A549 (cell line): ENCODE measurements around the gene MLXIP. TPM values are rescaled to one million over a fixed set of nuclear protein-coding genes. Genes with fewer than 3 reads are reported as not detected.

Experiments used
- ATAC-seq, 2 experiments: fragments of 200-7000 bp in 1 of 2; fragments of >200 bp in 1 of 2; cut with Nextera tagmentation in 1 of 2; cut with Tn5 transposase in 1 of 2; 3 replicates each; pipeline versions ENCODE4 v1.8.0 to v1.9.1; 2018 to 2020; ENCODE audit warnings: mild to moderate bottlenecking in 1 of 2, moderate library complexity in 1 of 2
- CTCF ChIA-PET: fragments of 300-600 bp; sonication (Branson Sonifier 250); formaldehyde crosslinking; extraction: SDS; loops from one replicate; lab custom pipeline; 2021; ENCODE audit warnings: antibody characterized with exemption, inconsistent platforms; lab: Yijun Ruan, JAX
- POLR2A ChIA-PET: fragments of 350-600 bp; formaldehyde crosslinking; extraction: SDS; loops from one replicate; lab custom pipeline; 2021; ENCODE audit warnings: antibody characterized with exemption, inconsistent platforms; lab: Yijun Ruan, JAX
- DNase-seq, 2 experiments: peaks; one replicate each; pipeline versions ENCODE4 v3.0.0 to v3.0.0-alpha.2; 2011 to 2016; ENCODE audit warnings: low read depth in 1 of 2, low spot score in 1 of 2
- FAIRE-seq: peaks from 2 replicates; lab custom pipeline; 2011; peaks lifted over from hg19 to GRCh38; lab: Jason Lieb, UNC
- H3K27ac ChIP-seq, 2 experiments: fragments of >200 bp; sonication (Bioruptor Twin); formaldehyde crosslinking; 3 replicates each; pipeline ENCODE4 v1.5.1; 2016 to 2017
- H3K4me1 ChIP-seq: fragments of >200 bp; sonication (Bioruptor Twin); formaldehyde crosslinking; 3 replicates; pipeline ENCODE4 v1.6.1; 2016
- H3K4me2 ChIP-seq: fragments of >200 bp; sonication (Bioruptor Twin); formaldehyde crosslinking; 3 replicates; pipeline ENCODE4 v1.6.1; 2016
- H3K4me3 ChIP-seq: fragments of >200 bp; sonication (Bioruptor Twin); formaldehyde crosslinking; 3 replicates; pipeline ENCODE4 v1.5.1; 2016
- H3K9me3 ChIP-seq: fragments of >200 bp; sonication (Bioruptor Twin); formaldehyde crosslinking; 3 replicates; pipeline ENCODE4 v1.6.1; 2016
- BHLHE40 ChIP-seq: IDR thresholded peaks from 2 replicates; pipeline ENCODE4 v1.6.1; 2012; ENCODE audit warnings: low read depth, low read length, inconsistent platforms
- CBX8 ChIP-seq: fragments of 200-600 bp; sonication (generic); IDR thresholded peaks from 2 replicates; pipeline ENCODE4 v1.6.1; 2016
- CHD4 ChIP-seq: fragments of 200-600 bp; sonication (generic); IDR thresholded peaks from 2 replicates; pipeline ENCODE4 v1.6.1; 2016; ENCODE audit warnings: antibody characterized with exemption, mild to moderate bottlenecking, borderline replicate concordance
- EHF ChIP-seq: fragments of 250-450 bp; sonication (Bioruptor Pico); IDR thresholded peaks from 2 replicates; pipeline ENCODE4 v1.5.0; 2020; ENCODE audit warnings: mild to moderate bottlenecking
- EHMT2 ChIP-seq: fragments of 200-600 bp; sonication (generic); IDR thresholded peaks from 2 replicates; pipeline ENCODE4 v1.6.1; 2016; ENCODE audit warnings: antibody characterized with exemption, low read depth, mild to moderate bottlenecking, moderate library complexity
- GATA3 ChIP-seq: IDR thresholded peaks from 2 replicates; pipeline ENCODE4 v1.6.1; 2012; ENCODE audit warnings: borderline replicate concordance
- HES2 ChIP-seq: fragments of >200 bp; sonication (Bioruptor Twin); formaldehyde crosslinking; IDR thresholded peaks from 2 replicates; pipeline ENCODE4 v1.6.1; 2016
- HEYL ChIP-seq: fragments of 250-450 bp; sonication (Bioruptor Pico); IDR thresholded peaks from 2 replicates; pipeline ENCODE4 v1.8.0; 2021; ENCODE audit warnings: mild to moderate bottlenecking, moderate library complexity
- HOXA7 ChIP-seq: fragments of 250-450 bp; sonication (Bioruptor Pico); IDR thresholded peaks from 2 replicates; pipeline ENCODE4 v1.5.0; 2020; ENCODE audit warnings: mild to moderate bottlenecking, moderate library complexity
- HOXB13 ChIP-seq: fragments of 250-450 bp; sonication (Bioruptor Pico); IDR thresholded peaks from 2 replicates; pipeline ENCODE4 v1.5.0; 2020; ENCODE audit warnings: low read depth, mild to moderate bottlenecking, moderate library complexity
- JUN ChIP-seq, 2 experiments: fragments of >200 bp; sonication (Bioruptor Twin); formaldehyde crosslinking; IDR thresholded peaks; 2 replicates in 1 of 2; 3 replicates in 1 of 2; pipeline ENCODE4 v1.6.1; 2016 to 2017
- MAFK ChIP-seq: fragments of 450-650 bp; IDR thresholded peaks from 2 replicates; pipeline ENCODE4 v1.6.1; 2014; ENCODE audit not compliant: partially characterized antibody
- MAX ChIP-seq: IDR thresholded peaks from 2 replicates; pipeline ENCODE4 v1.6.1; 2012
- MAZ ChIP-seq: fragments of 150-350 bp; IDR thresholded peaks from 2 replicates; pipeline ENCODE4 v1.6.1; 2014; ENCODE audit warnings: antibody characterized with exemption, low read depth, low read length, borderline replicate concordance
- MYC ChIP-seq: IDR thresholded peaks from 2 replicates; pipeline ENCODE4 v1.6.1; 2012; ENCODE audit warnings: mild to moderate bottlenecking, inconsistent platforms, low read length, improper control_type of control experiment, borderline replicate concordance
- NPAS2 ChIP-seq: fragments of 250-450 bp; sonication (Bioruptor Pico); IDR thresholded peaks from 2 replicates; pipeline ENCODE4 v1.8.0; 2022; ENCODE audit warnings: mild to moderate bottlenecking, moderate library complexity, borderline replicate concordance
- POLR2A ChIP-seq: IDR thresholded peaks from 2 replicates; pipeline ENCODE4 v1.6.1; 2012; ENCODE audit warnings: mild to moderate bottlenecking, low read length
- POLR2AphosphoS2 ChIP-seq: conservative IDR thresholded peaks from 2 replicates; pipeline ENCODE4 v1.6.1; 2012; ENCODE audit warnings: low read length, improper control_type of control experiment, inconsistent platforms
- RARB ChIP-seq: fragments of 250-450 bp; sonication (Bioruptor Pico); IDR thresholded peaks from 2 replicates; pipeline ENCODE4 v1.8.0; 2021; ENCODE audit warnings: mild to moderate bottlenecking, moderate library complexity
- RCOR1 ChIP-seq: fragments of 150-350 bp; IDR thresholded peaks from 2 replicates; pipeline ENCODE4 v1.6.1; 2014; ENCODE audit warnings: antibody characterized with exemption, low read length, low read depth
- RFX5 ChIP-seq: fragments of 450-650 bp; IDR thresholded peaks from 2 replicates; pipeline ENCODE4 v1.7.1; 2014; ENCODE audit warnings: antibody characterized with exemption, mild to moderate bottlenecking, moderate library complexity
- SREBF2 ChIP-seq: fragments of 450-650 bp; IDR thresholded peaks from 2 replicates; pipeline ENCODE4 v1.6.1; 2014; ENCODE audit warnings: mild to moderate bottlenecking, moderate library complexity
- TP53 ChIP-seq: fragments of 250-450 bp; sonication (Bioruptor Pico); IDR thresholded peaks from 2 replicates; pipeline ENCODE4 v1.5.0; 2021; ENCODE audit warnings: mild to moderate bottlenecking, moderate library complexity
- USF2 ChIP-seq: fragments of 450-650 bp; IDR thresholded peaks from 2 replicates; pipeline ENCODE4 v1.6.1; 2014; ENCODE audit warnings: antibody characterized with exemption
- ZSCAN20 ChIP-seq: fragments of 250-450 bp; sonication (Bioruptor Pico); IDR thresholded peaks from 2 replicates; pipeline ENCODE4 v1.8.0; 2022; ENCODE audit warnings: mild to moderate bottlenecking, moderate library complexity
- WGBS: methylation state at CpG from one replicate; pipeline ENCODE4 v1.1.6; 2017; ENCODE audit errors: missing lambda C conversion rate; 5-methylcytosine and 5-hydroxymethylcytosine counted together
- polyA plus RNA-seq, 4 experiments: library from polyadenylated mRNA; depleted of rRNA in 3 of 4; stranded (reverse); fragments of >200 nt; fragmentation: RNase III in 1 of 4; extraction: RNeasy Plus Mini Kit Qiagen cat#74134 plus additional on column Dnase treatment in 1 of 4; gene quantifications; 2 replicates in 3 of 4; 3 replicates in 1 of 4; pipeline ENCODE4 v1.2.3, GENCODE V29; 2011 to 2017

The MLXIP gene
- polyA plus RNA-seq, 2 of the 4 experiments (the other 2 are of a cell fraction) = 7.0 to 21.4 TPM

- ATAC-seq = no peak
- H3K4me2 ChIP-seq = no peak overlapping the region
- TF ChIP-seq MYC (no peak), RARB (no peak), USF2 (no peak), POLR2A (no peak), POLR2AphosphoS2 (no peak), CHD4 (no peak)
- TF ChIP-seq, all 56 proteins: peak for 0
- Histone ChIP-seq H3K9me3 (no peaks in the 10 kb centered on the region), H3K4me1 (peaks cover 54% of the 10 kb centered on the region), H3K27ac (no peak overlapping the region), H3K4me3 (no peak overlapping the region)
- FAIRE-seq (no peak), DNase-seq (no peak)
- ChIA-PET POLR2A (interaction anchor here (0.7 to 1.1 kb wide), 2 partner anchors 28 to 31 kb away, joined by 3 to 6 read pairs; no protein-coding TSS in a partner anchor), CTCF (interaction anchor here (1.4 to 4.7 kb wide), 4 partner anchors 10 to 37 kb away, joined by 4 to 39 read pairs (median 12); no protein-coding TSS in a partner anchor)
- 92% methylated on average over 8 of the region's 8 CpGs for WGBS
Observed at GRCh38 chr12:122086116-122086515, 7.6 kb downstream of the MLXIP start.

- Histone ChIP-seq H3K4me1 (peaks cover 54% of the 10 kb centered on the region), H3K4me3 (no peak overlapping the region), H3K4me2 (no peak overlapping the region), H3K9me3 (no peaks in the 10 kb centered on the region)
- no peak for DNase-seq
- no peak for ATAC-seq
- no peak for FAIRE-seq
- 96% methylated on average over 18 of the region's 18 CpGs for WGBS
- POLR2A ChIA-PET = interaction anchor here (0.7 to 1.1 kb wide), 2 partner anchors 27 to 31 kb away, joined by 3 to 6 read pairs; no protein-coding TSS in a partner anchor
- TF ChIP-seq MYC (no peak), HOXA7 (CRISPR knock-in tag) (no peak), JUN (IDR thresholded peaks at IDR 0.05) (no peak), RARB (no peak), HES2 (no peak), HOXB13 (CRISPR knock-in tag) (no peak), ZSCAN20 (CRISPR knock-in tag) (no peak), GATA3 (no peak)
- TF ChIP-seq, all 56 proteins: peak for 0
- no peak overlapping the region for H3K27ac ChIP-seq
- CTCF ChIA-PET = interaction anchor here (1.4 to 4.7 kb wide), 4 partner anchors 10 to 36 kb away, joined by 4 to 39 read pairs (median 12); no protein-coding TSS in a partner anchor
Observed at GRCh38 chr12:122086641-122087285, 8.2 kb downstream of the MLXIP start.

- peak overlapping the region in 1 of 2 experiments; percentile 19; a peak in 1 of 6 replicates for H3K27ac ChIP-seq
- no peaks in the 10 kb centered on the region for H3K9me3 ChIP-seq
- ChIA-PET POLR2A (interaction anchor here (1.7 to 2.2 kb wide), 2 partner anchors 9 to 15 kb away, joined by 4 to 14 read pairs; partner anchors contain the start of gene MLXIP), CTCF (interaction anchor here (0.8 to 4.7 kb wide), 10 partner anchors 10 to 43 kb away, joined by 3 to 39 read pairs (median 4); no protein-coding TSS in a partner anchor)
- H3K4me3 ChIP-seq = no peak overlapping the region
- ATAC-seq (peak in 1 of 2 experiments; percentile 20; a peak in 2 of 6 replicates), FAIRE-seq (no peak), DNase-seq (no peak)
- H3K4me1 ChIP-seq = peaks cover 55% of the 10 kb centered on the region
- no peak overlapping the region for H3K4me2 ChIP-seq
- no peak for TF ChIP-seq POLR2A
- no peak for TF ChIP-seq NPAS2 (CRISPR knock-in tag)
- TF ChIP-seq MYC = no peak
- TF ChIP-seq BHLHE40 = no peak
- no peak for TF ChIP-seq MAFK
- no peak for TF ChIP-seq ZSCAN20 (CRISPR knock-in tag)
- no peak for TF ChIP-seq SREBF2
- TF ChIP-seq EHMT2 = no peak
- no peak for TF ChIP-seq MAX
- TF ChIP-seq CBX8 = no peak
- no peak for TF ChIP-seq RFX5
- TF ChIP-seq HEYL = no peak
- TF ChIP-seq EHF (CRISPR knock-in tag) = no peak
- TF ChIP-seq RCOR1 = no peak
- TF ChIP-seq MAZ = no peak
- no peak for TF ChIP-seq JUN (IDR thresholded peaks at IDR 0.05)
- TF ChIP-seq TP53 = no peak
- no peak for TF ChIP-seq HES2
- 95% methylated on average over 17 of the region's 17 CpGs for WGBS
Observed at GRCh38 chr12:122087431-122088178, 9.0 kb downstream of the MLXIP start.
